Prostate gland (tissue), 2 donors: ENCODE data around the gene RNU5D-1.

Experiments
- POLR2A ChIP-seq: fragments of 450-650 bp; IDR thresholded peaks from one replicate; pipeline ENCODE4 v1.6.1; 2016; ENCODE audit warnings: antibody characterized with exemption, mild to moderate bottlenecking
- POLR2AphosphoS5 ChIP-seq: sonication (generic); formaldehyde crosslinking; IDR thresholded peaks from one replicate; pipeline ENCODE4 v1.6.1; 2017; ENCODE audit warnings: antibody characterized with exemption
- TF ChIP-seq, protein P1 (sequence below), 4 experiments: fragments of 200-600 bp in 2 of 4; fragments of 450-650 bp in 2 of 4; sonication (generic) in 2 of 4; IDR thresholded peaks; 1 replicate in 3 of 4; 2 replicates in 1 of 4; pipeline ENCODE4 v1.5.1; 2016 to 2019; ENCODE audit warnings: antibody characterized with exemption in 4 of 4, mild to moderate bottlenecking in 2 of 4, moderate library complexity in 2 of 4

GRCh38 chr1:44778705-44779576 is 48.0 kb upstream of the RNU5D-1 start:
- TF ChIP-seq, protein P1, sequence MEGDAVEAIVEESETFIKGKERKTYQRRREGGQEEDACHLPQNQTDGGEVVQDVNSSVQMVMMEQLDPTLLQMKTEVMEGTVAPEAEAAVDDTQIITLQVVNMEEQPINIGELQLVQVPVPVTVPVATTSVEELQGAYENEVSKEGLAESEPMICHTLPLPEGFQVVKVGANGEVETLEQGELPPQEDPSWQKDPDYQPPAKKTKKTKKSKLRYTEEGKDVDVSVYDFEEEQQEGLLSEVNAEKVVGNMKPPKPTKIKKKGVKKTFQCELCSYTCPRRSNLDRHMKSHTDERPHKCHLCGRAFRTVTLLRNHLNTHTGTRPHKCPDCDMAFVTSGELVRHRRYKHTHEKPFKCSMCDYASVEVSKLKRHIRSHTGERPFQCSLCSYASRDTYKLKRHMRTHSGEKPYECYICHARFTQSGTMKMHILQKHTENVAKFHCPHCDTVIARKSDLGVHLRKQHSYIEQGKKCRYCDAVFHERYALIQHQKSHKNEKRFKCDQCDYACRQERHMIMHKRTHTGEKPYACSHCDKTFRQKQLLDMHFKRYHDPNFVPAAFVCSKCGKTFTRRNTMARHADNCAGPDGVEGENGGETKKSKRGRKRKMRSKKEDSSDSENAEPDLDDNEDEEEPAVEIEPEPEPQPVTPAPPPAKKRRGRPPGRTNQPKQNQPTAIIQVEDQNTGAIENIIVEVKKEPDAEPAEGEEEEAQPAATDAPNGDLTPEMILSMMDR (IDR thresholded peaks at IDR 0.05) = no peak
- TF ChIP-seq POLR2AphosphoS5 (no peak), POLR2A (no peak)
